ENCODE results near the gene OSBPL7. TPM values are rescaled to one million over a fixed set of nuclear protein-coding genes. Genes with fewer than 3 reads are reported as not detected.

Gene OSBPL7
- total RNA-seq, 3 donors from 2014 or later = 3.0 to 10.2 (median 8.9) TPM

DNA sequence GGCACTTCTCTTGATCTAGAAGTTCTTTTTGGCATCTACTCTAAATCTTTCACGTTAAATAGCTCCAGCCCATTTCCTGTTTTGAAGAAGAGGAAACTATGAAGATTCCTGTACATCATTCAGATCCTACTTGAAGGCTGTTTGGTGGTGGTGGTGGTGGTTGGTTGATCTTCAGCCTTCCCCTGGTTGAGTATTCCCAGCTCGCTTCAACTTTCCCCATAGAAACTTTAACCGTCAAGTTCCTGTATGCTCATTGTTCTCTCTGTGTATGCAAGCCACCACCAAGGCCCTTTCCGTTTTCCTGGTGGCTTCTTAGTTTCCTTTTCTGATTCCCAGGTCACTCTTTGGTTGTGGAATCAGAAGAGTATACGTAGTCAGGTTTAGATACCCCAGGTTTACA is 13.2 kb upstream of the OSBPL7 start:
- TF ChIP-seq POLR2AphosphoS5 (IDR thresholded peaks at IDR 0.05) = no peak
- no peak for TF ChIP-seq CTCF (IDR thresholded peaks at IDR 0.05)
- TF ChIP-seq POLR2A (IDR thresholded peaks at IDR 0.05) = no peak
- DNase-seq (ENCODE audit: low spot score in 2 of 2) = no peak
- intact Hi-C loops (cut with DNase I; ENCODE audit: low total_unique reads) = no loop called here
- H3K27ac ChIP-seq = no peak overlapping the region
- H3K4me3 ChIP-seq = no peak overlapping the region
- peaks cover 6 to 14% of the 10 kb centered on the region in 2 donors for H3K4me1 ChIP-seq
- H3K9me3 ChIP-seq = no peaks in the 10 kb centered on the region
- H3K36me3 ChIP-seq = no peaks in the 10 kb centered on the region
- H3K27me3 ChIP-seq = no peaks in the 10 kb centered on the region

DNA sequence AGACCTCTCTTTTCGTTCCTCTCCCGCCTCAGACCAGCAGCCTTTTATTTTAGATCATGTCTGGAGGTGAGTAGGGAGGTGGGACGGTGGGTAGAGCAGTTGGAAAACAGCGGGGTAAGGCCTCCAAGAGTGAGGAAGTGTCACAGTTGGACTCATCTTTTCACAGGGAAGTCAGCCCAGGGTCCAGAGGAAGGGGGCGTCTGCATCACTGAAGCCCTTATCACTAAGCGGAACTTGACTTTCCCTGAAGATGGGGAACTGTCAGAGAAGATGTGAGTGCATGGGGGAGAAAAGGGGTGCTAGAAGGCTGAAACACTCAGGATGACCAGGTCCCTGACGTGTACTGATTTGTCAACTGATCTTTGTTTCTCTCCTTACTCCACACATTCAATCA is 10.3 kb upstream of the OSBPL7 start:
- TF ChIP-seq CTCF (IDR thresholded peaks at IDR 0.05) (no peak), POLR2AphosphoS5 (IDR thresholded peaks at IDR 0.05) (no peak), POLR2A (IDR thresholded peaks at IDR 0.05) (no peak)
- Histone ChIP-seq H3K27me3 (no peaks in the 10 kb centered on the region), H3K9me3 (no peaks in the 10 kb centered on the region), H3K4me3 (peak overlapping the region; percentile 67 to 91 (median 88)), H3K4me1 (peaks cover 6 to 12% of the 10 kb centered on the region in 2 donors), H3K36me3 (peaks cover 2% of the 10 kb centered on the region), H3K27ac (peak overlapping the region in 1 of 2 donors; percentile 86)
- no peak for DNase-seq (ENCODE audit: low spot score in 2 of 2)
- intact Hi-C loops (cut with DNase I; ENCODE audit: low total_unique reads) = no loop called here

DNA sequence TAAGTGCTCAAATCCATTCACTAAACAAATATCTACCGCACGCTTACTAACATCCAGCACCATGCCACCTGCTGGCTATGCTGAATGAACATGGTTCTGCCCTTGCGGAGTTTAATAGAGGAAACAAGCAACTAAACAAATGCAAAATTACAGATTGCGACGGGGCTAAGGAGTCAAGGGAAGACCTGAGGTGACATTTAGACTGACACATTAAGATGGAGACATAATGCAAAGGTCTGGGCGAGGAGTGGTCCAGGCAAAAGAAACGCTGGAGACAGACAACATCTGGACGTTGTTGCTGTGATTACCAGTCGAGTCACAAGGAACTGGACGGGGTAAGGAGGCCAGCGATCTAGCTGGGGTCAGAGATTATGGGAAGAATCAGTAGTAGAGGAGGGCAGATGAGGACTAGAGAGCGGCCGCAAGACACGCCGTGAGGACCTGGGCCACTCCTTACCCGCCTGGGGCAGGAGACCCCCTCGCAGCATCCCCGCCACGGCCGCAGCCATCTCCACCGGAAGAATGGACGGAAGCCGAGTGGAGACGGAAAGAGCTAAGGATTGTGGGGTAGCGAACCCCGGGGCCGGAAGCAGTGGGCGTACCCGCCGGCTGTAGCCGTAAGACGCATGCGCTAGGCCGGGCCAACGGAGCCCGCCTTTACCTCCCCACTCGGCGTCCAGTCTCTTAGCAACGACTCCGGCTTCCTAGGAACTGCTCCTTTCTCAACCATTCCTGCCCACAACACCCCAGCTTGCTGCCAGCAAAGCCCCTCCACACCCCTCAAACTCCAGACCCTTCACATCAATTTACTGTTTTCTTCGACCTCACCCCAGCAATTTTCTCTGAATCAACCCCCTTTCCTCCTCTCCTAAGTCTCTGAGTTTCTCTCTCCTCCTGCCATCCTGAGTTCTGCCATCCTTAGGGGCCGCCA is 9.7 kb upstream of the OSBPL7 start, which contains the start of the genes LRRC46 and MRPL10:
LRRC46 (plus strand) TSS at position 668 of the 931 bp plus-strand sequence. CDS start 320 bp downstream, outside the sequence.
MRPL10 (minus strand) TSS at position 539 of the 931 bp plus-strand sequence; CDS start at position 509, 30 bp downstream.
- Histone ChIP-seq H3K4me3 (peak within 1 kb of the TSS; percentile 67 to 91 (median 88)), H3K27ac (peak within 1 kb of the TSS; percentile 84 to 86), H3K4me1 (peaks cover 6 to 12% of the 10 kb centered on the region in 2 donors), H3K9me3 (no peaks in the 10 kb centered on the region), H3K36me3 (peaks cover 8% of the 10 kb centered on the region), H3K27me3 (no peaks in the 10 kb centered on the region)
- intact Hi-C loops (cut with DNase I; ENCODE audit: low total_unique reads) = no loop called here
- DNase-seq (ENCODE audit: low spot score in 2 of 2) = peak; percentile 88 to 90
- TF ChIP-seq POLR2A (IDR thresholded peaks at IDR 0.05) (peak; percentile 54), CTCF (IDR thresholded peaks at IDR 0.05) (no peak), POLR2AphosphoS5 (IDR thresholded peaks at IDR 0.05) (peak; percentile 83 to 97 (median 89))

GRCh38 chr17:47830396-47831002 is 8.9 kb upstream of the OSBPL7 start:
- peaks cover 9% of the 10 kb centered on the region for H3K36me3 ChIP-seq
- no peaks in the 10 kb centered on the region for H3K9me3 ChIP-seq
- peaks cover 6 to 12% of the 10 kb centered on the region in 2 donors for H3K4me1 ChIP-seq
- intact Hi-C loops (cut with DNase I; ENCODE audit: low total_unique reads) = no loop called here
- H3K4me3 ChIP-seq = peak overlapping the region; percentile 67 to 91 (median 88)
- no peak for TF ChIP-seq POLR2A (IDR thresholded peaks at IDR 0.05)
- no peak for TF ChIP-seq CTCF (IDR thresholded peaks at IDR 0.05)
- no peak for TF ChIP-seq POLR2AphosphoS5 (IDR thresholded peaks at IDR 0.05)
- no peaks in the 10 kb centered on the region for H3K27me3 ChIP-seq
- DNase-seq (ENCODE audit: low spot score in 2 of 2) = no peak
- H3K27ac ChIP-seq = peak overlapping the region; percentile 84 to 86
